Frontal cortex (tissue), 4 donors: Measurements from ENCODE around the gene IGFBP2. TPM values are rescaled to one million over a fixed set of nuclear protein-coding genes. Genes with fewer than 3 reads are reported as not detected.
A peak's percentile ranks its signal among the peaks of the same experiment; 100 is the strongest.

Experiments
- DNase-seq, 2 donors: peaks; one replicate each; pipeline ENCODE4 v3.0.0; 2012; ENCODE audit warnings: low spot score in 2 of 2
- FAIRE-seq: peaks from 2 replicates; lab custom pipeline; 2012; peaks lifted over from hg19 to GRCh38; lab: Jason Lieb, UNC
- total RNA-seq: library from RNA; depleted of rRNA; stranded (reverse); fragments of >200 nt; gene quantifications from one replicate; pipeline ENCODE4 v1.2.3, GENCODE V29; 2014
- donor health status: control.
- donor health status: control.
- donor health status: control.

IGFBP2 gene
- total RNA-seq, 1 donor from 2014 or later = 253 TPM

- no peak for DNase-seq
Observed at GRCh38 chr2:216696321-216696720, 63.1 kb downstream of the IGFBP2 start.

GRCh38 chr2:216696751-216697560 lies 63.7 kb downstream of the IGFBP2 start:
- no peak for FAIRE-seq
- DNase-seq = no peak

More at GRCh38 chr2:216696321-216696720, 63.1 kb downstream of the IGFBP2 start:
- no peak for FAIRE-seq

- DNase-seq (no peak), FAIRE-seq (no peak)
Observed at GRCh38 chr2:216698293-216698692, 65.1 kb downstream of the IGFBP2 start.

GRCh38 chr2:216698895-216699294 lies 65.7 kb downstream of the IGFBP2 start:
- FAIRE-seq = no peak

GRCh38 chr2:216700088-216700567 lies 66.9 kb downstream of the IGFBP2 start:
- no peak for DNase-seq
- no peak for FAIRE-seq

More at GRCh38 chr2:216698895-216699294, 65.7 kb downstream of the IGFBP2 start:
- peak; percentile 44 to 59 for DNase-seq

- DNase-seq = no peak
- FAIRE-seq = no peak
Observed at GRCh38 chr2:216700781-216701180, 67.6 kb downstream of the IGFBP2 start.

- no peak for DNase-seq
- no peak for FAIRE-seq
Observed at GRCh38 chr2:216701544-216701943, 68.3 kb downstream of the IGFBP2 start.

- FAIRE-seq = no peak
Observed at GRCh38 chr2:216702756-216703155, 69.5 kb downstream of the IGFBP2 start.

GRCh38 chr2:216710551-216711301 lies 77.5 kb downstream of the IGFBP2 start:
- no peak for FAIRE-seq
- no peak for DNase-seq

More at GRCh38 chr2:216702756-216703155, 69.5 kb downstream of the IGFBP2 start:
- DNase-seq = no peak

GRCh38 chr2:216711348-216711747 lies 78.1 kb downstream of the IGFBP2 start:
- no peak for DNase-seq
- no peak for FAIRE-seq

- FAIRE-seq (no peak), DNase-seq (peak; percentile 36 to 54)
Observed at GRCh38 chr2:216713691-216714336, 80.6 kb downstream of the IGFBP2 start.

Other genes starting within 250 kb of the IGFBP2 start
- gene SMARCAL1, start 220.9 kb upstream of the IGFBP2 start, total RNA-seq = 12.6 TPM
- gene RPL37A, start 134.6 kb upstream of the IGFBP2 start, total RNA-seq = 3,585 TPM
- gene IGFBP5, start 62.1 kb downstream of the IGFBP2 start, total RNA-seq = 26.1 TPM
- not detected for gene TNP1, start 226.6 kb downstream of the IGFBP2 start, total RNA-seq